ENCODE data around the gene DNM1. TPM values are rescaled to one million over a fixed set of nuclear protein-coding genes. Genes with fewer than 3 reads are reported as not detected.

The DNM1 gene
- total RNA-seq, 6 donors from 2014 or later: 1.4 to 17.8 (median 7.9) TPM

GRCh38 chr9:128288273-128289004 is 85.3 kb downstream of the DNM1 start:
- Histone ChIP-seq H3K4me3 (no peak overlapping the region), H3K9me3 (no peaks in the 10 kb centered on the region), H3K27me3 (no peaks in the 10 kb centered on the region), H3K4me1 (no peaks in the 10 kb centered on the region), H3K27ac (no peak overlapping the region), H3K36me3 (peaks cover 6 to 43% (median 24%) of the 10 kb centered on the region in 4 donors)
- DNase-seq: peak in 1 of 2 donors; percentile 61
- WGBS, 2 donors: 85% methylated on average over 11 of the region's 11 CpGs
- TF ChIP-seq POLR2A (IDR thresholded peaks at IDR 0.05) (no peak), EP300 (IDR thresholded peaks at IDR 0.05) (no peak), CTCF (IDR thresholded peaks at IDR 0.05) (no peak), POLR2AphosphoS5 (IDR thresholded peaks at IDR 0.05) (no peak)
- no peak for ATAC-seq (ENCODE audit: low FRiP score in 2 of 2)

DNA sequence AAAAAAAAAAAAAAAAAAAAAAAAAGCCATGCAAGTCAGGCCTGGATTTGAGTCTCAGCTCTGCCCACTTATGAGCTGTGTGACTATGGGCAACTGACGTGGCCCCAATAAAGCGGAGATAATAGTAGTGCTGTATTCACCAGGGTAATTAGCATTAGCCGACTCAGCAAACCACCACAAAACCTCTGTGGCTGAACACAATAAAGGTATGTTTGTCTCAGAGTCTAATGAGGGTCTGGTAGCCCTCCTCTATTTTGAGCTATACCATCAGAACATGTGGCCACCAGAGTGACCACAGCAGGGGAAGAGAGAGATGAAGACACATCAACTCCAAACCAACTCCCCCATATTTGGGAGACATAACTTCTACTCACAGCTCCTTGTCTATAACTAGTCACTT is 88.8 kb downstream of the DNM1 start:
- ATAC-seq (ENCODE audit: low FRiP score in 2 of 2): no peak
- TF ChIP-seq POLR2A (IDR thresholded peaks at IDR 0.05): no peak
- TF ChIP-seq CTCF (IDR thresholded peaks at IDR 0.05): no peak
- no peak for TF ChIP-seq EP300 (IDR thresholded peaks at IDR 0.05)
- no peak for TF ChIP-seq POLR2AphosphoS5 (IDR thresholded peaks at IDR 0.05)
- Histone ChIP-seq H3K36me3 (peaks cover 0 to 26% (median 9%) of the 10 kb centered on the region in 4 donors), H3K4me1 (peaks cover 0 to 7% (median 6%) of the 10 kb centered on the region in 4 donors), H3K4me3 (no peak overlapping the region), H3K9me3 (no peaks in the 10 kb centered on the region), H3K27me3 (no peaks in the 10 kb centered on the region), H3K27ac (no peak overlapping the region)
- DNase-seq: no peak
- 98 to 100% methylated on average over 3 of the region's 3 CpGs for WGBS, 2 donors

DNA sequence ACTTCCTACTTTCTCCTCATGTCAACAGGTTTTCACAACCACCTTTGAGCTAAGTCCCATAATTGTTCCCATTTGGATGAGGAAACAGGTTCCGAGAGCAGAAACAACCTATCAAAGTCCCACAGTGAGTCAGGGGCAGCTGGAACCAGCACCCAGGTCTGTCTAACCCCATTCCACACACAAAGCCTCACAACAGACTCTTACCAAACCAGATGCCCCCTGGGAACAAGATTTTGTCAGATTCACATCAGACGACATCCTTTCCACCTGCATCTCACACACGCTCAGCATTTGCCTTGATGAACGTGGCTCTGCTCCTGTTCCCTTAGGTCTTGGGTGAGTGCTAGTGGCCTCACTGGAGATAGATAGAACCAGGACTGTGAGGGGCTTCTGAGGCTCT is 89.9 kb downstream of the DNM1 start:
- no peak for TF ChIP-seq POLR2AphosphoS5 (IDR thresholded peaks at IDR 0.05)
- no peak for TF ChIP-seq CTCF (IDR thresholded peaks at IDR 0.05)
- no peak for TF ChIP-seq EP300 (IDR thresholded peaks at IDR 0.05)
- TF ChIP-seq POLR2A (IDR thresholded peaks at IDR 0.05): no peak
- H3K4me3 ChIP-seq: no peak overlapping the region
- peaks cover 0 to 16% (median 6%) of the 10 kb centered on the region in 4 donors for H3K36me3 ChIP-seq
- ATAC-seq (ENCODE audit: low FRiP score in 2 of 2): no peak
- 85 to 86% methylated on average over 4 of the region's 4 CpGs for WGBS, 2 donors
- DNase-seq: no peak
- H3K4me1 ChIP-seq: peaks cover 0 to 7% (median 6%) of the 10 kb centered on the region in 4 donors
- no peaks in the 10 kb centered on the region for H3K9me3 ChIP-seq
- no peak overlapping the region for H3K27ac ChIP-seq
- H3K27me3 ChIP-seq: no peaks in the 10 kb centered on the region

GRCh38 chr9:128294142-128294541 is 91.0 kb downstream of the DNM1 start:
- no peak for TF ChIP-seq CTCF (IDR thresholded peaks at IDR 0.05)
- no peak for TF ChIP-seq POLR2AphosphoS5 (IDR thresholded peaks at IDR 0.05)
- TF ChIP-seq POLR2A (IDR thresholded peaks at IDR 0.05): no peak
- peaks cover 0 to 7% (median 6%) of the 10 kb centered on the region in 4 donors for H3K4me1 ChIP-seq
- 95 to 98% methylated on average over 4 of the region's 4 CpGs for WGBS, 2 donors
- ATAC-seq (ENCODE audit: low FRiP score in 2 of 2) (no peak), DNase-seq (no peak)
- no peaks in the 10 kb centered on the region for H3K27me3 ChIP-seq
- H3K27ac ChIP-seq: no peak overlapping the region
- H3K4me3 ChIP-seq: no peak overlapping the region
- peaks cover 0 to 5% (median under 1%) of the 10 kb centered on the region in 4 donors for H3K36me3 ChIP-seq
- no peaks in the 10 kb centered on the region for H3K9me3 ChIP-seq
